IMR-90 (cell line): ENCODE results near the gene ZNF407. TPM values are rescaled to one million over a fixed set of nuclear protein-coding genes. Genes with fewer than 3 reads are reported as not detected.
A peak's percentile ranks its signal among the peaks of the same experiment; 100 is the strongest.

Experiments used
- ATAC-seq: fragments of 200-7000 bp; cut with Tn5 transposase; 2 replicates; pipeline ENCODE4 v1.9.1; 2020; ENCODE audit warnings: low read depth, mild to moderate bottlenecking, moderate library complexity
- BruUV-seq: library from RNA; stranded (reverse); fragments of 400-500 nt; replicated peaks from 2 replicates; lab custom pipeline; 2021; lab: Mats Ljungman, UMichigan
- CTCF ChIA-PET: fragments of 300-600 bp; formaldehyde crosslinking; extraction: SDS; loops from one replicate; lab custom pipeline; 2021; ENCODE audit warnings: antibody characterized with exemption; lab: Yijun Ruan, JAX
- POLR2A ChIA-PET: fragments of 300-600 bp; sonication (Branson Sonifier 250); formaldehyde crosslinking; loops from one replicate; lab custom pipeline; 2022; ENCODE audit warnings: antibody characterized with exemption; ENCODE audit not compliant: unreplicated experiment; lab: Charles Lee
- DNase-seq: peaks from one replicate; pipeline ENCODE4 v3.0.0; 2013
- H2AFZ ChIP-seq: replicated peaks from 2 replicates; pipeline ENCODE3; 2013; ENCODE audit warnings: low read length, mild to moderate bottlenecking; ENCODE audit not compliant: poor library complexity
- H2AK5ac ChIP-seq: 2 replicates; pipeline ENCODE4 v1.6.1; 2013; ENCODE audit warnings: low read depth, low read length, inconsistent platforms
- H2AK9ac ChIP-seq: replicated peaks from 2 replicates; pipeline ENCODE3; 2013; ENCODE audit warnings: mild to moderate bottlenecking, low read depth, low read length, moderate library complexity; ENCODE audit not compliant: poor library complexity
- H2BK120ac ChIP-seq: 2 replicates; pipeline ENCODE4 v1.6.1; 2013; ENCODE audit warnings: low read depth, low read length, inconsistent platforms
- H2BK15ac ChIP-seq: 3 replicates; pipeline ENCODE4 v1.6.1; 2013; ENCODE audit warnings: low read depth, low read length, inconsistent platforms
- H2BK20ac ChIP-seq: 2 replicates; pipeline ENCODE4 v1.6.1; 2013; ENCODE audit warnings: low read depth, mild to moderate bottlenecking, inconsistent platforms, low read length, moderate library complexity
- H2BK5ac ChIP-seq: 2 replicates; pipeline ENCODE4 v1.6.1; 2013; ENCODE audit warnings: mild to moderate bottlenecking, low read depth, low read length, inconsistent platforms; ENCODE audit not compliant: poor library complexity, severe bottlenecking
- H3K14ac ChIP-seq: replicated peaks from 2 replicates; pipeline ENCODE4 v1.6.1; 2013; ENCODE audit warnings: low read depth, low read length, inconsistent platforms
- H3K18ac ChIP-seq: 2 replicates; pipeline ENCODE4 v1.6.1; 2013; ENCODE audit warnings: low read depth, low read length, control low read depth
- H3K23ac ChIP-seq: 2 replicates; pipeline ENCODE4 v1.6.1; 2013; ENCODE audit warnings: low read depth, low read length, inconsistent platforms
- H3K27ac ChIP-seq: 2 replicates; pipeline ENCODE4 v1.5.1; 2013; ENCODE audit warnings: mild to moderate bottlenecking, control low read depth, low read length; ENCODE audit not compliant: insufficient read depth
- H3K27me3 ChIP-seq: 2 replicates; pipeline ENCODE4 v1.6.1; 2013; ENCODE audit warnings: low read length; ENCODE audit not compliant: control insufficient read depth, insufficient read depth
- H3K36me3 ChIP-seq: 2 replicates; pipeline ENCODE4 v1.6.1; 2013; ENCODE audit warnings: low read length, mixed read lengths; ENCODE audit not compliant: control insufficient read depth, insufficient read depth
- H3K4ac ChIP-seq: 2 replicates; pipeline ENCODE4 v1.6.1; 2013; ENCODE audit warnings: low read depth, low read length, inconsistent platforms
- H3K4me1 ChIP-seq: 2 replicates; pipeline ENCODE4 v1.6.1; 2013; ENCODE audit warnings: low read length, mixed read lengths; ENCODE audit not compliant: control insufficient read depth, insufficient read depth
- H3K4me2 ChIP-seq: 2 replicates; pipeline ENCODE4 v1.6.1; 2013; ENCODE audit warnings: low read depth, mild to moderate bottlenecking, control low read depth, low read length, moderate library complexity
- H3K4me3 ChIP-seq: 2 replicates; pipeline ENCODE4 v1.5.1; 2013; ENCODE audit warnings: low read depth, mild to moderate bottlenecking, control low read depth, low read length, moderate library complexity; ENCODE audit not compliant: insufficient read depth
- H3K56ac ChIP-seq: 2 replicates; pipeline ENCODE4 v1.6.1; 2013; ENCODE audit warnings: low read length, inconsistent platforms; ENCODE audit not compliant: insufficient read depth; ENCODE audit errors: extremely low read depth
- H3K79me1 ChIP-seq, 2 experiments: 2 replicates each; pipeline ENCODE4 v1.6.1; 2013; ENCODE audit warnings: low read length in 2 of 2, inconsistent platforms in 1 of 2, low read depth in 1 of 2
- H3K9ac ChIP-seq: 2 replicates; pipeline ENCODE4 v1.6.1; 2013; ENCODE audit warnings: low read depth, low read length, control low read depth
- H3K9me1 ChIP-seq: 2 replicates; pipeline ENCODE4 v1.6.1; 2013; ENCODE audit warnings: low read length, inconsistent platforms; ENCODE audit not compliant: insufficient read depth
- H3K9me3 ChIP-seq: 2 replicates; pipeline ENCODE4 v1.6.1; 2013; ENCODE audit warnings: low read length; ENCODE audit not compliant: control insufficient read depth, insufficient read depth
- H4K20me1 ChIP-seq: 2 replicates; pipeline ENCODE4 v1.6.1; 2013; ENCODE audit warnings: low read length, inconsistent platforms; ENCODE audit not compliant: insufficient read depth
- H4K5ac ChIP-seq: 2 replicates; pipeline ENCODE4 v1.6.1; 2013; ENCODE audit warnings: mild to moderate bottlenecking, low read depth, low read length, control low read depth
- H4K8ac ChIP-seq, 2 experiments: 2 replicates each; pipeline ENCODE4 v1.6.1; 2013; ENCODE audit warnings: low read depth in 2 of 2, low read length in 2 of 2, control low read depth in 1 of 2, inconsistent platforms in 1 of 2
- H4K91ac ChIP-seq: 2 replicates; pipeline ENCODE4 v1.6.1; 2013; ENCODE audit warnings: low read depth, low read length, inconsistent platforms; ENCODE audit not compliant: insufficient read depth
- MAFK ChIP-seq: IDR thresholded peaks from 2 replicates; pipeline ENCODE4 v1.6.1; 2012; ENCODE audit warnings: low read depth, low read length, improper control_type of control experiment
- NFE2L2 ChIP-seq: fragments of 150-350 bp; IDR thresholded peaks from 2 replicates; pipeline ENCODE4 v1.6.1; 2016; ENCODE audit warnings: low read depth, mild to moderate bottlenecking, low read length
- RAD21 ChIP-seq: IDR thresholded peaks from 2 replicates; pipeline ENCODE4 v1.6.1; 2012; ENCODE audit warnings: low read length, improper control_type of control experiment
- RCOR1 ChIP-seq: IDR thresholded peaks from 2 replicates; pipeline ENCODE4 v1.6.1; 2012; ENCODE audit warnings: mild to moderate bottlenecking, low read length, improper control_type of control experiment; ENCODE audit not compliant: insufficient replicate concordance
- WGBS, 2 experiments: methylation state at CpG; one replicate each; pipeline versions ENCODE4 v1.1.5 to v1.1.7; 2013; ENCODE audit warnings: missing lambda C conversion rate in 2 of 2; ENCODE audit not compliant: insufficient read length in 1 of 2; ENCODE audit errors: extremely low coverage in 2 of 2; 5-methylcytosine and 5-hydroxymethylcytosine counted together
- dilution Hi-C: fragments of 300-500 bp; cut with HindIII; formaldehyde crosslinking; loops from one replicate; pipeline ENCODE4 v1.14.3; 2018; ENCODE audit warnings: low sequenced_read_pairs; ENCODE audit not compliant: unreplicated experiment
- in situ Hi-C: fragments of 300-500 bp; cut with MboI; formaldehyde crosslinking; loops from 3 replicates; pipeline ENCODE4 v1.14.3; 2019; ENCODE audit warnings: low sequenced_read_pairs, inconsistent platforms, mixed read lengths
- intact Hi-C: fragments of 100-400 bp; cut with micrococcal nuclease; formaldehyde crosslinking; loops from 2 replicates; pipeline ENCODE4 v1.10.0; 2022
- polyA plus RNA-seq, 3 experiments: library from polyadenylated mRNA; depleted of rRNA; stranded (reverse); fragments of >200 nt; gene quantifications; 2 replicates each; pipeline ENCODE4 v1.2.3, GENCODE V29; 2012; ENCODE audit warnings: low replicate concordance in 1 of 3
- total RNA-seq: library from RNA; depleted of rRNA; stranded (reverse); fragments of >200 nt; gene quantifications from 2 replicates; pipeline ENCODE4 v1.2.3, GENCODE V29; 2012
- TF ChIP-seq, protein P1 (sequence below): fragments of 150-350 bp; IDR thresholded peaks from 2 replicates; pipeline ENCODE4 v1.6.1; 2017; ENCODE audit warnings: mild to moderate bottlenecking, antibody characterized with exemption, low read length, low read depth

ZNF407 gene
- total and polyA plus RNA-seq, 2 of the 4 experiments (the other 2 are of a cell fraction), result 3.1 to 20.1 TPM

DNA sequence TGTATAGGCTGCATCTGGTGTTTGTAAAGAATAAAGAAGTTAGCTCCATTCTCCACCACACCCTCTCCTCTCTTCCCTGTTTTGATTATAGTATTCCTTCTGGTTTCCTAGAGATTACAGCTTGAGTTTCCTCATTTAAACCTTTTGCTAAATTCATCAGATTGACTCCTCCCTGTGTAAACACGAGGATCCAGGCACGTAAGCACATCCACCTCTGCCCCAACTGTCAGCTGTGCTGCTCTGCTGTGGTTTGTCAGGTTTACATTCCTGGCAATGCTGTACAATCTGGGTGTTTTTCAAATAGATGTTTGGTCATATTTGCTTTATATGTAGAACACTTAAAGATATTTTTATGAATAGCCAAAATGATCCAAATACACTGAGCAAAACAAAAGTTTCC, 308.5 kb downstream of the ZNF407 start:
- H3K18ac ChIP-seq, result peak overlapping the region; percentile 78; the same call in 1 of the 2 replicates
- H3K4me1 ChIP-seq, result peaks cover 6% of the 10 kb centered on the region; the same call in 1 of the 2 replicates
- peak overlapping the region; percentile 82 for H3K14ac ChIP-seq
- peak overlapping the region; percentile 47 for H2AK9ac ChIP-seq
- H3K9ac ChIP-seq, result peak overlapping the region; percentile 37
- H4K91ac ChIP-seq, result peak overlapping the region; percentile 79; the same call in 1 of the 2 replicates
- H2BK5ac ChIP-seq, result peak overlapping the region; percentile 75
- ATAC-seq (peak; percentile 97), DNase-seq (peak; percentile 96)
- peaks cover 5% of the 10 kb centered on the region; the same call in 1 of the 2 replicates for H3K9me1 ChIP-seq
- peak overlapping the region; percentile 76; the same call in 1 of the 2 replicates for H3K27ac ChIP-seq
- peak overlapping the region; percentile 92 for H2BK120ac ChIP-seq
- intact Hi-C loops (no loop called here), dilution Hi-C loops (no loop called here), in situ Hi-C loops (no loop called here)
- H2AK5ac ChIP-seq, result 0 out of 2 replicates have a peak overlapping the region, but pooled peaks have one; percentile 81
- H3K4ac ChIP-seq, result peak overlapping the region; percentile 87; the same call in 1 of the 2 replicates
- WGBS, 2 experiments, result no CpG with 5 or more reads among the region's 2 CpGs
- H2AFZ ChIP-seq, result peak overlapping the region; percentile 67
- no peak overlapping the region for H3K56ac ChIP-seq
- H3K9me3 ChIP-seq, result no peaks in the 10 kb centered on the region
- no TSS peak for BruUV-seq
- H4K8ac ChIP-seq, result peak overlapping the region in 1 of 2 experiments; percentile 69; a peak in 2 of 4 replicates
- peak overlapping the region; percentile 14; the same call in 1 of the 2 replicates for H3K4me3 ChIP-seq
- H3K79me1 ChIP-seq, result peaks cover 3 to 6% of the 10 kb centered on the region in 2 experiments; a peak in 1 of 4 replicates
- TF ChIP-seq RCOR1, result peak; percentile 51
- TF ChIP-seq RAD21, result no peak
- TF ChIP-seq MAFK, result no peak
- TF ChIP-seq, protein P1, sequence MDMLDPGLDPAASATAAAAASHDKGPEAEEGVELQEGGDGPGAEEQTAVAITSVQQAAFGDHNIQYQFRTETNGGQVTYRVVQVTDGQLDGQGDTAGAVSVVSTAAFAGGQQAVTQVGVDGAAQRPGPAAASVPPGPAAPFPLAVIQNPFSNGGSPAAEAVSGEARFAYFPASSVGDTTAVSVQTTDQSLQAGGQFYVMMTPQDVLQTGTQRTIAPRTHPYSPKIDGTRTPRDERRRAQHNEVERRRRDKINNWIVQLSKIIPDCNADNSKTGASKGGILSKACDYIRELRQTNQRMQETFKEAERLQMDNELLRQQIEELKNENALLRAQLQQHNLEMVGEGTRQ, result no peak; the same call in 1 of the 2 replicates
- no peak for TF ChIP-seq NFE2L2
- no peaks in the 10 kb centered on the region for H3K27me3 ChIP-seq
- H3K23ac ChIP-seq, result peak overlapping the region; percentile 44; the same call in 1 of the 2 replicates
- ChIA-PET POLR2A (no interaction called here), CTCF (interaction anchor here (0.5 kb wide), 1 partner anchor 60 kb away, joined by 4 read pairs; no protein-coding TSS in a partner anchor)
- H4K20me1 ChIP-seq, result no peaks in the 10 kb centered on the region
- H2BK20ac ChIP-seq, result peak overlapping the region; percentile 85; the same call in 1 of the 2 replicates
- peak overlapping the region; percentile 47; the same call in 1 of the 2 replicates for H4K5ac ChIP-seq
- H3K36me3 ChIP-seq, result no peaks in the 10 kb centered on the region; the same call in 1 of the 2 replicates
- H2BK15ac ChIP-seq, result peak overlapping the region; percentile 91; the same call in 2 of the 3 replicates
- peak overlapping the region; percentile 80 for H3K4me2 ChIP-seq
